HG02970 (cell line): ENCODE measurements around the gene MOCS3.
"Not testable (repeated sequence)": the region's sequence is repeated elsewhere in the genome, so short reads cannot be mapped to it uniquely, and the experiment has no call there.

Experiments used
- ATAC-seq: cut with Tn5 transposase; IDR thresholded peaks from one replicate; pipeline ENCODE4 v1.9.1; 2021; ENCODE audit warnings: mild to moderate bottlenecking, moderate library complexity, moderate number of reproducible peaks; ENCODE audit not compliant: unreplicated experiment, low FRiP score

Gene MOCS3

DNA sequence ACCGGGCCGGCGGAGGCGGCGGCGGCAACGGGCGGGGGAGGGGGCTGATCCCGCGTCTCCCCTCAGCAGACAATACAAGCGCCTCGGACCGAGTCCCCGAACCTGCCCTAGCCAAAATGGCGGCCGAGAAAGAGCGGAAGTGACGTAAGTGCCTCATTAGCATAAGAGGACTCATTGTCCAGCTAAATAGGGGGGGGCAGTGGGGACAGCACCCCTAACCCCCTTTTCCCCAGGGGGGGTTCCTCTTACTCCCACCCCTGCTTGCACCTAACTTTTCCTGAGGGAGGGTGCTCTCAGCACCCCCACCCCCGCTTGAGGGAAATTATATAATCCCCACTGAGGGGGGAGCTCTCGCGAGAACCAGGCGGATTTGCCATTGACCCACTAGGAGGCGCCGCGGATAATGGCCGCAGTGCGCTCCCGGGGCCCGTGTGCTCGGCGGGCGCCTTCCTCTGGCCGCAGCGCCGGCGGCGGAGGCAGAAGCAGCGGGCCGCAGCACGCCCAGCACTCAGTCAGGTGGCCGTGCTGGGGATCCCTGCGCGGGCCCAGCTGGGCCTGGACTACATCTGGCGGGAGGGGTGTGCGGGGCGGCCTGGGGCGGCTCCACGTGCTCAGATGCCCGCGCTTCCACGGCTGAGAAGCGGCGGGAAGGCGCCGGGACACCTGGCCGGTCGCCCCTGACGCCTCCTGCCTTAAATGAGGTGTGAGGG is 27.2 kb upstream of the MOCS3 start, which contains the start of gene ADNP:
Gene ADNP (minus strand): TSS at position 132 of the 710 bp plus-strand sequence. CDS start 27,441 bp downstream, outside the sequence.
- ATAC-seq, result peak; percentile 63

DNA sequence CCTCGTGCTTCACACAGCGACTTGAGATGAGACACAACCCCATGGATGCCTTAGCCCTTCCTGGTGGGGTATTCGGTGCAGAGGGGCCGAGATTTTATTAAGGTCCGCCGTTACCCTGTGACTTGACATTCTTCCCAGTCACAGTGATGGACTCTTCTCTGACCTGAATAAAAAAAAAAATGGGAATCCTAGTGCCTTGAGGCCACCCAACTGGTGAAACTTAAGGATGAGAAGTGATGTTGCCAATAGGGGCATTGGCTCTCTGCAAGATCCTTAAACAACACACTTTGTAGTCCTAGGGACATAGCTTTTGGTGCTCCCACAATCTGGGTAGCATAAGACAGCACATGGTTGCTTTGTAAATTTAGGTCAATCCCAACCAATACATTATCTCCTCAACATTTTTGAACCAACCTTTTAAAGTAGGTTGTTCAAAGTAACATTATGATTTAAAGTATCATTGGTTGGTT is 26.6 kb upstream of the MOCS3 start:
- no peak for ATAC-seq

GRCh38 chr20:50932691-50933280 is 25.8 kb upstream of the MOCS3 start:
- ATAC-seq, result no peak

DNA sequence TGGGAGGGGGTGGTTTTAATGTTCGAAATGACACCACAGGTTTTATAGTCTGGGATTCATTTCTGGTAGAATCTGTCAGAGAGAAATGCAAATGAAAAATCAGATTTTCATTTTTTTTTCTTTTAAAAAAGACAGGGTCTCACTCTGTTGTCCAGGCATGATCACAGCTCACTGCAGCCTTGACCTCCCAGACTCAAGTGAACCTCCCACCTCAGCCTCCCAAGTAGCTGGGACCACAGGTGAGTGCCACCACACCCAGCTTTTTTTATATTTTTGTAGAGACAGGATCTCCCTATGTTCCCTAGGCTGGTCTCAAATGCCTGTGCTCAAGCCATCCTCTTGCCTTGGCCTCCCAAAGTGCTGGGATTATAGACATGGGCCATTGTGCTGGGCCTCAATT is 25.0 kb upstream of the MOCS3 start:
- no peak for ATAC-seq

GRCh38 chr20:50943069-50943468 is 15.5 kb upstream of the MOCS3 start:
- ATAC-seq, result no peak

DNA sequence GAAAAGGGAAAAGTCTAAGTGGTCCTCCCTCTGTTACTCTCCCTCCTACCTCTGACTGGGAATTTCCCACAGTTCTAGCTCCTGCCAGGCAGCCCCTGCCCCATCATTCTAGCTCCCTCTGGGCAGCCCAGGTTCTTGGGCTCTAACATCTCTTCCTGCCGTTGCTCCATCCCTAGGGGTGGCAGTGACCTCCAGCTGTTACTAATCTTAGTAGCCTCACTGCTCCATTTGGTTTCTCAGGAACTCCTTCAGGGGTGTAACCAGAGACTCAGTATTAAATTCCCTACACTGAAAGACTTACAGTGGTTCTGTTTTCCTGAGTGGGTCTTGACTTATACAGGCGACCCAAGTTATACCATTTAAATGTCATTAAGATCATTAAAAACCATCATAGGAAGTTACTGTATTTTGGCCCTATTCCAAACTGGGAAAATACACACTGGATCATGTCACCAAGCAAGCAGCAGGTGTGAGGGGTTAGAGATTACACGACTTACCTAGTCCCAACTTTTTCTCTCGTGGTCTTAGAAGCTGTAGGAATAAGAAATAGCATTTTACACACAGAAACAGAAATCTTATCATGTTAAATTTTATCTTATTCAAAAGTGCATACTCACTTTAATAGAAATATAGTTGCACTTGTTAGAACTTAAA is 10.4 kb upstream of the MOCS3 start:
- no peak for ATAC-seq

DNA sequence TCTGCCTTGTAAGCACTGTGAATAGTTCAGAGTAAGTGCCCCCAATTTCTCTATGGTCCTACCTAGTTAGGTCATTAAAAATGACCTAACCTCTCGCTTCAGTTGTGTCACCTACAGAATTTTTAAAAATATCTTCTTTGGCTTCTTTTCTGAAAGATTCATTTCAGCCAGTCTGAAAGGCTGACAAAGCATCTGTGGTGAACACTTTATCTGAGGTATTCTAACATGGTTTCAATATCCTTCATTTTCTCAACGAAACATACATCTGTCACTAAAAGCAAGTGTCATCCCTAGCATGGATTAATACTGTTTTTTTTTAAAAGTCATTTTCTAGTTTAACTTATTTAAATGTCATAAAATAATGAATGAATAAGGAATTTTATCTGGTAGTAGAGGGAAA is 5.4 kb upstream of the MOCS3 start:
- ATAC-seq, result no peak

DNA sequence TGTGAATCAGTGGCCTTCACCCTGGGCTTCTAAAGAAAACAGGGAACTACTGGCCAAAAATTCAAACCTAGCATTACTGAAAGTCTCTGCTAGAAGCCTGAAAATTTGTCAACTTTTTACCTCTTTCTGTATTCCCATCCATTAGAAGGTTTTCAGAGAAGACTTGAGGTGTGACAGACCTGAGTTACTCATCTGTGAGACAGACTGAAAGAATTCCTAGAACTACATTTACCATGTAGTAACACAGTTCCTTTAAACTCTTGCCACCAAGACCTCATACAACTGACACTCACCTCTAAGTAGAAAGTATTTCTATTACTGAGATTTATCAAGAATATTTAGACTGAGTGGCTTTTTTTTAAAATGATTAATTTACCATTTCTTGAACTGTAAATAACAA is 4.8 kb upstream of the MOCS3 start:
- ATAC-seq, result no peak

- no peak for ATAC-seq
Measured at GRCh38 chr20:50957276-50957675, 1.3 kb upstream of the MOCS3 start.

- peak; percentile 83 for ATAC-seq
Measured at GRCh38 chr20:50957798-50958614, 612 bp upstream of the MOCS3 start, which contains the start of gene DPM1. Gene DPM1 (minus strand): TSS chr20:50958532. CDS start chr20:50958523, 9 bp downstream.

DNA sequence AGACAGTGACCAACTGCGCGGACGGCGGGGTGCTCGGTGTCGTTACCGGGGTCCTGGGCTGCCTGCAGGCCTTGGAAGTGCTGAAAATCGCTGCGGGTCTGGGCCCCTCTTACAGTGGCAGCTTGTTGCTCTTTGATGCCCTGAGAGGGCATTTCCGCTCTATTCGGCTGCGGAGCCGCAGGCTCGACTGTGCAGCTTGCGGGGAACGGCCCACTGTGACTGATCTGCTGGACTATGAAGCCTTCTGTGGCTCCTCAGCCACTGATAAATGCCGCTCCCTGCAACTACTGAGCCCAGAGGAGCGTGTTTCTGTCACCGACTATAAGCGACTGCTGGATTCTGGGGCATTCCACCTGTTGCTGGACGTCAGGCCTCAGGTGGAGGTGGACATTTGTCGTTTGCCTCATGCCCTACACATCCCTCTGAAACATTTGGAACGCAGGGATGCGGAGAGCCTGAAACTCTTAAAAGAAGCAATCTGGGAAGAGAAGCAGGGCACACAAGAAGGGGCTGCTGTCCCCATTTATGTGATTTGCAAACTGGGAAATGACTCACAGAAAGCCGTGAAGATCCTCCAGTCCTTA is 1.0 kb downstream of the MOCS3 start:
- ATAC-seq, result no peak

GRCh38 chr20:50967586-50967985 is 9.0 kb downstream of the MOCS3 start:
- ATAC-seq, result no peak

DNA sequence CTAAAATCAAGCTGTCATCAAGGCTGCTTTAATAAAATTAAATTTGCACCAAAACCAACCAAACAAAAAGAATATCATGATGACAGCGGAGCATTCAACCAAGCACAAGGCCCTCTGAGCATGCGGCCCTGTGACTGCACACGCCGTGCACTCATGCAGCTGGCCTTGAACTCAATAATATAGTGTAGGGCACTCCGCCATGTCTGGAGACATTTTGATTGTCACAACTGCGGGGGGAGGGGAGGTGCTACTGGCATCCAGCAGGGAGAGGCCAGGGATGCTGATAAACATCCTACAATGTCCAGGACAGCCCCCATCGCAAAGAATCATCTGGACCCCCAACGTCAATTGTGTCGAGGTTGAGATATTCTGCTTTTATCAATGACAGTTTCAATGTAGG is 9.7 kb downstream of the MOCS3 start:
- ATAC-seq, result no peak

DNA sequence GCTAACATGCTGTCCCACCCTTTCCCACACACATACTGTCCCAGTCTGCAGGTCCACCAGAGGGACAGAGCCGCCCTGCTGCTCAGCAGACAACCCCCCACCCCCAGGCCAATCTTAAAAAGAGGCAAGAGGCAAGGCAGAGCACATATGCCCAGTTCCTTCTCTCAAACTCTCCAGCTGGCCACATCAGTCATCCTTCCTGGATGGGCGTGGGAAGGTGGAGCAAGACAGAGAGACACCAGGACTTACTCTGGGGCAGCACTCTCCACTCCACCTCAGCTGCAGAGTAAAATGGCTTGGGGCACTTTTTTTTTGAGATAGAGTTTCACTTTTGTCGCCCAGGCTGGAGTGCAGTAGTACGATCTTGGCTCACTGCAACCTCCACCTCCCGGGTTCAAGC is 10.8 kb downstream of the MOCS3 start:
- no peak for ATAC-seq

DNA sequence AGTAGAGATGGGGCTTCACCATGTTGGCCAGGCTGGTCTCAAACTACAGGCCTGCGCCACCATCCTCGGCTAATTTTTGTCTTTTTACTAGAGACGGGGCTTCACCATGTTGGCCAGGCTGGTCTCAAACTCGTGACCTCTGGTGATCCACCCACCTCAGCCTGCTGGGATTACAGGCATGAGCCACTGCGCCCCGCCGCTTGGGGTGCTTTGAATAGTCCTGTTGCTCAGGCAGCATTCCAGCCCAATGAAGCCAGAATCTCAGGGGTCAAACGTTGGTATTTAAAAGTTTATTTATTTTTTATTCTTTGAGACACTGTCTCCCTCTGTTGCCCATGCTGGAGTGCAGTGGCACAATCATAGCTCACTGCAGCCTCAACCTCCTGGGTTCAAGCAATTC is 11.3 kb downstream of the MOCS3 start:
- no peak for ATAC-seq

- no peak for ATAC-seq
Measured at GRCh38 chr20:50975701-50976330, 17.2 kb downstream of the MOCS3 start.

DNA sequence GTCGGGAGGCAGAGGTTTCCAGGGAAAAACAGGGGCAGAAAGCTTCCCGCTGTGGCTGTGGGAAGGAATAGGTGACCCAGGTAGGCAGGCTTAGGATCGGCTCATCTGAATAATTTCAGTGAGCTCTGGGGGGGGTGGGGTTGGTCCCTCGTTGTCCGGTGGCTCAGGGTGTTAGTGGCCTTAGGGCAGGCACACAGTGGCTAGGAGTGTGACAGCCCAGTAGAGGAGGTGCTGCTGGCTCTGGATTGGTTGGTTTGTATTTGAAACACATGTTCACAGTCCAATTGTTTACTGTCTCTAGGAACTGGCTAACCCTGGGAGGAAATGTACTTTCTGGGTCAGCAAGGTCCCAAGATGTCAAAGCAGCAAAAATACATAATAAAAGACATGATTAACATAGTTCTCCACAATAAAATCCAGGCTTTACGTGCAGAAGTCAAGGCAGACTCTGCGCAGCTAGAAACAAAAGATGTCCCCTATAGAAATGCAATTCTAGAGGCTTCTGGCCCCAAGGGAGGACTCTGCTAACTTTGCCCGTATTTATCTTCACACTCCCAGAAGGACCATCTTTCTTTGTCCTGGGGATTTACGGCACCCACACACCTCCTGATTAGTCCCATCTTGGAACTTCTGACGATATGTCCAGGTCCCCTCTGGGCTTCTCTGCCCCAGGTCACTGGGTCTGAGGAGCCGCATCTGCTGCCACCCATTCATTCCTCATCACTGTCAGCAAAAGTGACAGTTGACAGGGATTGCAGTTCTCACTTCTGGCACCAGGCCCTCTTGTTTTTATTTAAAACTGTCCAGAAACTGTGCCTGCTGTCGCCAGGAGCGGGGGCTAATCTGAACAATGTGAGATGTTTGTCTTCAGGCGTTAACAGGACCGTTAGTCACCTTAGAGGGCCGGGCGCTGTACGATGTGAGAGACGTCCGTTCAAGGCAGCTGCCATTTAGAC is 18.7 kb downstream of the MOCS3 start:
- no peak for ATAC-seq

- not testable (repeated sequence) for ATAC-seq
Measured at GRCh38 chr20:50978533-50978932, 19.9 kb downstream of the MOCS3 start.
